K562 (cell line): ENCODE results near the gene AKT3.

Experiments used
- ASH1L ChIP-seq: fragments of 450-650 bp; IDR thresholded peaks from 2 replicates; pipeline ENCODE4 v1.6.1; 2018; ENCODE audit warnings: borderline replicate concordance, mild to moderate bottlenecking, low read depth; ENCODE audit not compliant: partially characterized antibody
- FOXA1 ChIP-seq: fragments of 450-650 bp; IDR thresholded peaks from 2 replicates; pipeline ENCODE4 v1.6.1; 2016; ENCODE audit warnings: mild to moderate bottlenecking, borderline replicate concordance
- MEIS2 ChIP-seq: fragments of 450-650 bp; IDR thresholded peaks from 2 replicates; pipeline ENCODE4 v1.6.1; 2014; ENCODE audit warnings: mild to moderate bottlenecking; ENCODE audit not compliant: partially characterized antibody
- RAD21 ChIP-seq, 2 experiments: fragments of 250-450 bp in 1 of 2; fragments of 450-650 bp in 1 of 2; sonication (Bioruptor Pico) in 1 of 2; formaldehyde crosslinking in 1 of 2; IDR thresholded peaks in 1 of 2; conservative IDR thresholded peaks in 1 of 2; 2 replicates each; pipeline versions ENCODE4 v1.4.0 to v1.8.0; 2020 to 2022; ENCODE audit warnings: mild to moderate bottlenecking in 2 of 2, moderate library complexity in 1 of 2
- RBM22 ChIP-seq: fragments of 200-400 bp; formaldehyde crosslinking; IDR thresholded peaks from 2 replicates; pipeline ENCODE4 v1.6.1; 2018; ENCODE audit warnings: low read length, low read depth; ENCODE audit not compliant: poor library complexity, severe bottlenecking
- RNF2 ChIP-seq: sonication (generic); IDR thresholded peaks from 2 replicates; pipeline ENCODE4 v1.6.1; 2016
- TF ChIP-seq, protein P1 (sequence below), 3 experiments: IDR thresholded peaks in 2 of 3; conservative IDR thresholded peaks in 1 of 3; 2 replicates each; pipeline ENCODE4 v1.5.1; 2011 to 2012; ENCODE audit warnings: low read length in 3 of 3, mild to moderate bottlenecking in 3 of 3, control low read depth in 2 of 3, improper control_type of control experiment in 1 of 3, inconsistent platforms in 1 of 3, low read depth in 1 of 3, mixed read lengths in 1 of 3, moderate library complexity in 1 of 3; ENCODE audit not compliant: insufficient read depth in 2 of 3
- TF ChIP-seq, protein P2 (sequence below): sonication (generic); formaldehyde crosslinking; IDR thresholded peaks from 2 replicates; pipeline ENCODE4 v1.8.0; 2022; ENCODE audit warnings: mild to moderate bottlenecking, low read depth, missing genetic modification reagents

DNA sequence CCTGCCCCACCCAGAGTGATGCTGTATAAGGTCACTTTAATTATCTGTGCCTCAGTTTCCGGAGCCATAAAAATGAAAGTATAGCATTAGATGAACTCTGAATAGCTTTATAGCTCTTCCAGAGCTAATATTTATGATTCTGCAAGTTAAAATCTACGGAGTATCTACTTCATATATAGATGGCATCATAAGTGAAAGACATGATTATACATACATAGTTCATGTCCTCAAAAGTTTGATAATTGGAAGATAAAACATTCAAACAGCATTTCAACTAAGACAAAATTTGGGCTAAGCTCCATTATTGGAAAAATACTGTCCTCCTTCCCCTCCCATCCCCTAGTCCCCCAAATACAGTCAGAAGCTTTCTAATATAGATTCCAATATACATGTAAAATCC is 4.2 kb downstream of the AKT3 start:
- TF ChIP-seq FOXA1: no peak
- TF ChIP-seq, protein P1, sequence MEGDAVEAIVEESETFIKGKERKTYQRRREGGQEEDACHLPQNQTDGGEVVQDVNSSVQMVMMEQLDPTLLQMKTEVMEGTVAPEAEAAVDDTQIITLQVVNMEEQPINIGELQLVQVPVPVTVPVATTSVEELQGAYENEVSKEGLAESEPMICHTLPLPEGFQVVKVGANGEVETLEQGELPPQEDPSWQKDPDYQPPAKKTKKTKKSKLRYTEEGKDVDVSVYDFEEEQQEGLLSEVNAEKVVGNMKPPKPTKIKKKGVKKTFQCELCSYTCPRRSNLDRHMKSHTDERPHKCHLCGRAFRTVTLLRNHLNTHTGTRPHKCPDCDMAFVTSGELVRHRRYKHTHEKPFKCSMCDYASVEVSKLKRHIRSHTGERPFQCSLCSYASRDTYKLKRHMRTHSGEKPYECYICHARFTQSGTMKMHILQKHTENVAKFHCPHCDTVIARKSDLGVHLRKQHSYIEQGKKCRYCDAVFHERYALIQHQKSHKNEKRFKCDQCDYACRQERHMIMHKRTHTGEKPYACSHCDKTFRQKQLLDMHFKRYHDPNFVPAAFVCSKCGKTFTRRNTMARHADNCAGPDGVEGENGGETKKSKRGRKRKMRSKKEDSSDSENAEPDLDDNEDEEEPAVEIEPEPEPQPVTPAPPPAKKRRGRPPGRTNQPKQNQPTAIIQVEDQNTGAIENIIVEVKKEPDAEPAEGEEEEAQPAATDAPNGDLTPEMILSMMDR (IDR thresholded peaks at IDR 0.05 in 2 of 3, conservative IDR thresholded peaks at IDR 0.05 in 1 of 3; ENCODE audit: insufficient read depth in 2 of 3, low read depth in 1 of 3, low read length in 3 of 3): no peak
- TF ChIP-seq RBM22: no peak
- TF ChIP-seq, protein P2, sequence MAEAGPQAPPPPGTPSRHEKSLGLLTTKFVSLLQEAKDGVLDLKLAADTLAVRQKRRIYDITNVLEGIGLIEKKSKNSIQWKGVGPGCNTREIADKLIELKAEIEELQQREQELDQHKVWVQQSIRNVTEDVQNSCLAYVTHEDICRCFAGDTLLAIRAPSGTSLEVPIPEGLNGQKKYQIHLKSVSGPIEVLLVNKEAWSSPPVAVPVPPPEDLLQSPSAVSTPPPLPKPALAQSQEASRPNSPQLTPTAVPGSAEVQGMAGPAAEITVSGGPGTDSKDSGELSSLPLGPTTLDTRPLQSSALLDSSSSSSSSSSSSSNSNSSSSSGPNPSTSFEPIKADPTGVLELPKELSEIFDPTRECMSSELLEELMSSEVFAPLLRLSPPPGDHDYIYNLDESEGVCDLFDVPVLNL: no peak
- TF ChIP-seq MEIS2: no peak
- TF ChIP-seq RNF2: no peak
- no peak for TF ChIP-seq ASH1L
- no peak for TF ChIP-seq RAD21 (CRISPR knock-in tag; conservative IDR thresholded peaks at IDR 0.05 in 1 of 2, IDR thresholded peaks at IDR 0.05 in 1 of 2)
